Embryonic facial prominence (tissue), 1 donor: ENCODE measurements around the gene FDX1.

Source experiments
- DNase-seq: peaks from one replicate; pipeline ENCODE4 v3.0.0-alpha.2; 2016; ENCODE audit errors: extremely low spot score

The FDX1 gene

DNA sequence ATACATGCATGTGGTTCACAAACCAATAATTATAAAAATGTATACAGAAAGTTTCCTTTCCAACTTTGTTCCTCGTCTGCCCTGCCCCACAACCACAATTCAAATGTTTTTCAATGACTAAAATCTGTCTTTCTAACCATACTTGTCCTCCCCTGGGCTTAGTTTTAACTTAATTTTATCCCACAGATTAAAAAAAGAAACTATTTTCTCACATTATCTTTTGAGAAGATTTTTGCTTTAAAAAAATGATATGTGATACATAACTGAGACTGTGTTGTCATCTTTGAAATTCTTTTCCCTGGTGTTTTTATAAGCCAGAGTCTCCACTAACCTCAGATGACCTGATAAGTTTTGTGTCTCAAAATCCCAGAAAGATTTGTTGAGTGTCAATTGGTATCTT, 79.0 kb downstream of the FDX1 start:
- no peak for DNase-seq

DNA sequence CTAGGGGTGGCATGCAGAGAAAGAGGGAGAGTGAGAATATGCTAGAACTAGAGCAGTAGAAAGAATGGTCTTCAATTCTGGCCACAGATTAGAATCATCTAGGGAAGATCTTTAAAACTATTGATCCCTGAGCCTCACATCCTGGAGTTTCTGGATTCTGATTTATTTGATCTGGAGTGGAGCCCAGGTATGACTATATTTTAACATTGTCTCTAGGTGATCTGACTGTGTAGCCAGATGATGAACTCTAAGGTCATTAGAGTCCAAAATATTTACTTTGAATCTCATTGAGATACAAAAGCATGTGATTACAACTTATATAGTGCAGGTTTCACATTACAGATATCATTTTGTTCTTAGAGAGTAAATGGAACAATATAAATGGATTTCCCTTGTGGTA, 79.7 kb downstream of the FDX1 start:
- no peak for DNase-seq

DNA sequence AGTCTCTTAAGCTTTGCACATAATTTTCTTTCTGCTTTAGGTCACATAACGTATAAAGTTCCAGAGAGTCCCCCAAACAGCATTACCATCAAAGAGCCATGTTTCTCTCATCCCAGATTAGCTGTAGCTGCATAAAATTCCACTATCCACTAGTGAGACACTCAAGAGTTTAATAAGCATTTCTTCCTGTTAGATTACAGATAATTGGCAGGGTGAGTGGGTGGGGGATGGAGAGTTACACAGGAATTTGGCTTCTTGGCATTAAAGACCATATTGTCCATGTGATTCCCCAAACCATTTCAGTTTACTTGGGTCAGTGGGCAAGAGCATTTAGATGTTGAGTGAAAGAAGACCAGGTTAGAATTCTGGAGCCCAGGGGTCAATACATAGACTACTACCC, 82.3 kb downstream of the FDX1 start:
- no peak for DNase-seq

DNA sequence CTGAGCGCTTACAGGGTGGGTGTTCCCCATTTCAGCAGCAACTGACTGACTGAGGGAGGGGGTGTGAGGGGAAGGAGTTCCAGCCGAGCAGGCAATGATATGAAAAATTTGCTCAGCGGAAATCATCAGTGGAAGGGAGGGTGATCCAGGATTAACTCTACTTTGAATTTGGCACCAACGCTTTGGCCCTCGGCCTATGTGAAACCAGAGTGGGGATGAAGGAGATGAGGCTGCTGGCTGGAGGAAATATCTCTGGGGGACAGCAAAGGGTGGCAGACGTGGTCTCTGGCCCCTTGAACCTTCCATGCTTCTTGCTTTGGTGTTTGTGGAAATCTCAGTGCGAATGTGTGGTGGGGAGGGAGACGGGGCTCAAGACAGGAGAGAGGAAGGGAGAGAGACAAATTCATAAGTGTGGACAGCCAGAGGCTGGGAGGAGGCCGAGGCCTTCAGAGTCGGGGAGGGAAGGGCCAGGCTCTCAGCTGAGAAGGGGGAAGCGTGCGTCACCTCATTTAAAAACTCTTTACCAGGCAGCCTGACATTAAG, 83.6 kb downstream of the FDX1 start:
- peak; percentile 57 for DNase-seq

DNA sequence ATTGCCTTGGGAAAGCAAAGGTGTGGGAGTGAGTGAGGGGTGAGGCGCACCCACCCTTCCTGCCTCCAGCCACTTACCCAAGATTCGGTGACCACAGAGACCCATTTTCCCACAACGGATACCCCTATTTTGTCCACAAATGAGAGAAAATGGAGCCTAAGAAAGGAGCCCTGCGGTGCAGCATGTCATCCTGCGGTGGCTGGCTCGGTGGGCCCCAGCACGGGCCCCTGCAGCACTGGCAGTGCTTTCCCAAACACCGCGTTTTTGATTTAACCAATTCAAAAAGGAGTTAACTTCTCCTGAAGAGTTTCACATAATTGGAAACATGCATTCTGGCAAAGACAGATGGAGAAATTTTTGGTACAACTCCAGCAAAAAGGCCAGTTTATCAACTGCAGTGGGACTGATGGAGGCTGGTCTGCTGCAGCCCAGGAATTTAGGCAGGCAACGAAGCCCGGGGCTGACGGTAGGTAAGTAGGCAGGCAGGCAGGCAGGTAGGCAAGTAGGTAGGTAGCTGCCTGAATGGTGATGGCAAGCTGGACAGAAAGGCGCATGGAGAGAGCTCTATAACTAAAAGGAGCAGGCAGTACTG, 84.2 kb downstream of the FDX1 start:
- DNase-seq, result peak; percentile 52
